A549 (cell line): ENCODE data around the gene GRK4. TPM values are rescaled to one million over a fixed set of nuclear protein-coding genes. Genes with fewer than 3 reads are reported as not detected.

ENCODE experiments used
- ATAC-seq, 2 experiments: fragments of 200-7000 bp in 1 of 2; fragments of >200 bp in 1 of 2; cut with Nextera tagmentation in 1 of 2; cut with Tn5 transposase in 1 of 2; 3 replicates each; pipeline versions ENCODE4 v1.8.0 to v1.9.1; 2018 to 2020; ENCODE audit warnings: mild to moderate bottlenecking in 1 of 2, moderate library complexity in 1 of 2
- CTCF ChIA-PET: fragments of 300-600 bp; sonication (Branson Sonifier 250); formaldehyde crosslinking; extraction: SDS; loops from one replicate; lab custom pipeline; 2021; ENCODE audit warnings: antibody characterized with exemption, inconsistent platforms; lab: Yijun Ruan, JAX
- POLR2A ChIA-PET: fragments of 350-600 bp; formaldehyde crosslinking; extraction: SDS; loops from one replicate; lab custom pipeline; 2021; ENCODE audit warnings: antibody characterized with exemption, inconsistent platforms; lab: Yijun Ruan, JAX
- DNase-seq, 2 experiments: peaks; one replicate each; pipeline versions ENCODE4 v3.0.0 to v3.0.0-alpha.2; 2011 to 2016; ENCODE audit warnings: low read depth in 1 of 2, low spot score in 1 of 2
- FAIRE-seq: peaks from 2 replicates; lab custom pipeline; 2011; peaks lifted over from hg19 to GRCh38; lab: Jason Lieb, UNC
- H3K27ac ChIP-seq, 2 experiments: fragments of >200 bp; sonication (Bioruptor Twin); formaldehyde crosslinking; 3 replicates each; pipeline ENCODE4 v1.5.1; 2016 to 2017
- H3K4me1 ChIP-seq: fragments of >200 bp; sonication (Bioruptor Twin); formaldehyde crosslinking; 3 replicates; pipeline ENCODE4 v1.6.1; 2016
- H3K4me2 ChIP-seq: fragments of >200 bp; sonication (Bioruptor Twin); formaldehyde crosslinking; 3 replicates; pipeline ENCODE4 v1.6.1; 2016
- H3K4me3 ChIP-seq: fragments of >200 bp; sonication (Bioruptor Twin); formaldehyde crosslinking; 3 replicates; pipeline ENCODE4 v1.5.1; 2016
- H3K9me3 ChIP-seq: fragments of >200 bp; sonication (Bioruptor Twin); formaldehyde crosslinking; 3 replicates; pipeline ENCODE4 v1.6.1; 2016
- CHD2 ChIP-seq: fragments of 150-350 bp; IDR thresholded peaks from 2 replicates; pipeline ENCODE4 v1.6.1; 2014; ENCODE audit warnings: low read length; ENCODE audit not compliant: partially characterized antibody
- EHF ChIP-seq: fragments of 250-450 bp; sonication (Bioruptor Pico); IDR thresholded peaks from 2 replicates; pipeline ENCODE4 v1.5.0; 2020; ENCODE audit warnings: mild to moderate bottlenecking
- EP300 ChIP-seq, 2 experiments: fragments of >200 bp; sonication (Bioruptor Twin); formaldehyde crosslinking; IDR thresholded peaks; 2 replicates in 1 of 2; 3 replicates in 1 of 2; pipeline ENCODE4 v1.6.1; 2016 to 2017
- ESRRA ChIP-seq: fragments of 150-350 bp; IDR thresholded peaks from 2 replicates; pipeline ENCODE4 v1.6.1; 2014; ENCODE audit warnings: mild to moderate bottlenecking, low read length, borderline replicate concordance
- FOSL2 ChIP-seq, 2 experiments: fragments of 450-650 bp in 1 of 2; fragments of >200 bp in 1 of 2; sonication (Bioruptor Twin) in 1 of 2; formaldehyde crosslinking; IDR thresholded peaks; 2 replicates each; pipeline versions ENCODE4 v1.5.0 to v1.6.1; 2016 to 2020; ENCODE audit warnings: mild to moderate bottlenecking in 1 of 2, moderate library complexity in 1 of 2
- FOXS1 ChIP-seq: fragments of 250-450 bp; sonication (Bioruptor Pico); IDR thresholded peaks from 2 replicates; pipeline ENCODE4 v1.5.0; 2020; ENCODE audit warnings: mild to moderate bottlenecking, moderate library complexity
- HDAC2 ChIP-seq: fragments of 200-600 bp; sonication (generic); IDR thresholded peaks from 2 replicates; pipeline ENCODE4 v1.6.1; 2016
- JUNB ChIP-seq: fragments of >200 bp; sonication (Bioruptor Twin); formaldehyde crosslinking; IDR thresholded peaks from 2 replicates; pipeline ENCODE4 v1.6.1; 2016
- KDM1A ChIP-seq: fragments of 200-600 bp; sonication (generic); IDR thresholded peaks from 2 replicates; pipeline ENCODE4 v1.6.1; 2016; ENCODE audit warnings: low read depth, mild to moderate bottlenecking
- NPAS2 ChIP-seq: fragments of 250-450 bp; sonication (Bioruptor Pico); IDR thresholded peaks from 2 replicates; pipeline ENCODE4 v1.8.0; 2022; ENCODE audit warnings: mild to moderate bottlenecking, moderate library complexity, borderline replicate concordance
- RFX5 ChIP-seq: fragments of 450-650 bp; IDR thresholded peaks from 2 replicates; pipeline ENCODE4 v1.7.1; 2014; ENCODE audit warnings: antibody characterized with exemption, mild to moderate bottlenecking, moderate library complexity
- RNF2 ChIP-seq: fragments of 200-600 bp; sonication (generic); IDR thresholded peaks from 2 replicates; pipeline ENCODE4 v1.6.1; 2016; ENCODE audit warnings: low read depth, mild to moderate bottlenecking, antibody characterized with exemption, moderate library complexity, borderline replicate concordance
- SREBF2 ChIP-seq: fragments of 450-650 bp; IDR thresholded peaks from 2 replicates; pipeline ENCODE4 v1.6.1; 2014; ENCODE audit warnings: mild to moderate bottlenecking, moderate library complexity
- ZFP36 ChIP-seq: fragments of 450-650 bp; IDR thresholded peaks from 2 replicates; pipeline ENCODE4 v1.6.1; 2014; ENCODE audit warnings: borderline replicate concordance; ENCODE audit not compliant: partially characterized antibody
- ZNF302 ChIP-seq: fragments of 250-450 bp; sonication (Bioruptor Pico); IDR thresholded peaks from 2 replicates; pipeline ENCODE4 v1.9.0; 2021; ENCODE audit warnings: inconsistent platforms, mild to moderate bottlenecking, moderate library complexity
- ZSCAN20 ChIP-seq: fragments of 250-450 bp; sonication (Bioruptor Pico); IDR thresholded peaks from 2 replicates; pipeline ENCODE4 v1.8.0; 2022; ENCODE audit warnings: mild to moderate bottlenecking, moderate library complexity
- WGBS: methylation state at CpG from one replicate; pipeline ENCODE4 v1.1.6; 2017; ENCODE audit errors: missing lambda C conversion rate; 5-methylcytosine and 5-hydroxymethylcytosine counted together
- polyA plus RNA-seq, 4 experiments: library from polyadenylated mRNA; depleted of rRNA in 3 of 4; stranded (reverse); fragments of >200 nt; fragmentation: RNase III in 1 of 4; extraction: RNeasy Plus Mini Kit Qiagen cat#74134 plus additional on column Dnase treatment in 1 of 4; gene quantifications; 2 replicates in 3 of 4; 3 replicates in 1 of 4; pipeline ENCODE4 v1.2.3, GENCODE V29; 2011 to 2017
- TF ChIP-seq, protein P1 (sequence below): fragments of >200 bp; sonication (Bioruptor Twin); formaldehyde crosslinking; IDR thresholded peaks from 3 replicates; pipeline ENCODE4 v1.6.1; 2016
- TF ChIP-seq, protein P2 (sequence below): IDR thresholded peaks from 2 replicates; pipeline ENCODE4 v1.6.1; 2012
- TF ChIP-seq, protein P3 (sequence below): fragments of >200 bp; sonication (Bioruptor Twin); formaldehyde crosslinking; IDR thresholded peaks from 2 replicates; pipeline ENCODE4 v1.6.1; 2016
- TF ChIP-seq, protein P4 (sequence below): IDR thresholded peaks from 2 replicates; pipeline ENCODE4 v1.6.1; 2012; ENCODE audit warnings: low read depth, borderline replicate concordance
- TF ChIP-seq, protein P5 (sequence below): fragments of 250-450 bp; sonication (Bioruptor Pico); IDR thresholded peaks from 2 replicates; pipeline ENCODE4 v1.5.0; 2021; ENCODE audit warnings: mild to moderate bottlenecking, moderate library complexity, borderline replicate concordance

The GRK4 gene
- polyA plus RNA-seq, 2 of the 4 experiments (the other 2 are of a cell fraction): 0.76 to 0.96 TPM

DNA sequence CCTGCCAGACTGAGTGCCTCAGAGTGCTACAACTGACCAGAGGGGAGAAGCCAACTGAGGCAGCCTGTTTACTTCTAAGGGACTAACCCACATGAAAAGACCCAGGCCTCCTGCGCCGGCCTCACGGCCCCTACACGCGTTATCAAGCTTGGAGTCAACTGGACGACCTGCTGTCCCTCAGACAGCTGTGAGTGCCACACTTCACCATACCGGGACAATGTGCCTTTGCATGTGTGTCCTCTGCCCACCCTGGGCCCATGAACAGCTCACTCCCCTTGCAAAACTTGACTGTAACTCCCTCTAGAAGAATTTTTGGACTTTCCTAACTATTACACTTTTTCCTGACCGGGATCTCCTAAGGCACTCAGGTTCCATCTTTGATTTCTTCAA is 2.0 kb upstream of the GRK4 start:
- FAIRE-seq (no peak), ATAC-seq (no peak), DNase-seq (no peak)
- ChIA-PET POLR2A (no interaction called here), CTCF (interaction anchor here (2.1 kb wide), 1 partner anchor 13 kb away, joined by 8 read pairs; no protein-coding TSS in a partner anchor)
- Histone ChIP-seq H3K9me3 (no peaks in the 10 kb centered on the region), H3K4me3 (peak overlapping the region; percentile 98), H3K4me1 (peaks cover 8% of the 10 kb centered on the region; the same call in 1 of the 3 replicates), H3K27ac (0 out of 6 replicates have a peak overlapping the region, but pooled peaks of 1 of the 2 experiments have one; percentile 18), H3K4me2 (peak overlapping the region; percentile 88)
- TF ChIP-seq, protein P1, sequence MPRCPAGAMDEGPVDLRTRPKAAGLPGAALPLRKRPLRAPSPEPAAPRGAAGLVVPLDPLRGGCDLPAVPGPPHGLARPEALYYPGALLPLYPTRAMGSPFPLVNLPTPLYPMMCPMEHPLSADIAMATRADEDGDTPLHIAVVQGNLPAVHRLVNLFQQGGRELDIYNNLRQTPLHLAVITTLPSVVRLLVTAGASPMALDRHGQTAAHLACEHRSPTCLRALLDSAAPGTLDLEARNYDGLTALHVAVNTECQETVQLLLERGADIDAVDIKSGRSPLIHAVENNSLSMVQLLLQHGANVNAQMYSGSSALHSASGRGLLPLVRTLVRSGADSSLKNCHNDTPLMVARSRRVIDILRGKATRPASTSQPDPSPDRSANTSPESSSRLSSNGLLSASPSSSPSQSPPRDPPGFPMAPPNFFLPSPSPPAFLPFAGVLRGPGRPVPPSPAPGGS: no peak
- no peak for TF ChIP-seq EHF (CRISPR knock-in tag)
- TF ChIP-seq CHD2: no peak
- no peak for TF ChIP-seq RNF2
- no peak for TF ChIP-seq SREBF2
- no peak for TF ChIP-seq FOXS1 (CRISPR knock-in tag)
- 68% methylated on average over 8 of the region's 8 CpGs for WGBS

DNA sequence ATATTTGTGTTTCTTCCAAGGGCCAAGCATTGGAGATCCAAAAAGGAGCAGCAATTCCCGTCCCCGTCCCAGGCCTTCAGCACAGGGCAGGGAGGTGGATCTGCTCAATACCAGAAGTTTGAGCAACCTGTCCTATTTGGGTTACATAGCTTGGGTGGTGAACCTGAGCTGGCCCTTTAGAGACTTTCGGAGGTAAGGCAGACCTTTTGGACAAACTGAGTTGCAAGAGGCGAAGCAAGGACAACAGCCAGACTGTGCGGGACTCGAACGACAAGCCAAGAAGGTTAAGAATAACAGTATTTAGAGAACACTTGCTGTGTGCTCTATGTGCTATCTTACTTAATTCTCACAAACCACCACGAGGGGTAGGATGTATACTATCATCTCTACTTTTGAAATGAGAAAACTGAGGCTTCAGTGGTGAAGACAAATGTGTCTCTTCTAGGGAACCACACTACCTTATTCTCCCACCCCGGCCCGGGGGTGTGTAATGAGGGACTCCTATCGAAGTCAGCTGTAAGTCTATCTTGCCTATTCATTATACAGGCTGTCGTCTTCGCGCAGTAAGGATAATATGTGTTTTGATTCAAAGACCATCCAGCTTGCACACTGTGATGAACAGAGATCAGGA is 1.4 kb upstream of the GRK4 start:
- H3K4me1 ChIP-seq: peaks cover 8% of the 10 kb centered on the region; the same call in 1 of the 3 replicates
- no peak for DNase-seq
- 57% methylated on average over 14 of the region's 14 CpGs for WGBS
- ChIA-PET CTCF (interaction anchor here (1.0 to 2.9 kb wide), 3 partner anchors 13 to 23 kb away, joined by 3 to 9 read pairs (median 8); no protein-coding TSS in a partner anchor), POLR2A (no interaction called here)
- peak overlapping the region; percentile 98 for H3K4me3 ChIP-seq
- no peak for FAIRE-seq
- H3K4me2 ChIP-seq: peak overlapping the region; percentile 88
- H3K27ac ChIP-seq: peak overlapping the region; percentile 93 to 99; a peak in 5 of 6 replicates
- TF ChIP-seq NPAS2 (CRISPR knock-in tag) (no peak), JUNB (no peak), RNF2 (no peak), KDM1A (no peak), ZSCAN20 (CRISPR knock-in tag) (no peak), ESRRA (no peak), HDAC2 (no peak), ZNF302 (no peak)
- TF ChIP-seq, protein P1: no peak
- TF ChIP-seq, protein P2, sequence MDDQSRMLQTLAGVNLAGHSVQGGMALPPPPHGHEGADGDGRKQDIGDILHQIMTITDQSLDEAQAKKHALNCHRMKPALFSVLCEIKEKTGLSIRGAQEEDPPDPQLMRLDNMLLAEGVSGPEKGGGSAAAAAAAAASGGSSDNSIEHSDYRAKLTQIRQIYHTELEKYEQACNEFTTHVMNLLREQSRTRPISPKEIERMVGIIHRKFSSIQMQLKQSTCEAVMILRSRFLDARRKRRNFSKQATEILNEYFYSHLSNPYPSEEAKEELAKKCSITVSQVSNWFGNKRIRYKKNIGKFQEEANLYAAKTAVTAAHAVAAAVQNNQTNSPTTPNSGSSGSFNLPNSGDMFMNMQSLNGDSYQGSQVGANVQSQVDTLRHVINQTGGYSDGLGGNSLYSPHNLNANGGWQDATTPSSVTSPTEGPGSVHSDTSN: no peak
- TF ChIP-seq, protein P3, sequence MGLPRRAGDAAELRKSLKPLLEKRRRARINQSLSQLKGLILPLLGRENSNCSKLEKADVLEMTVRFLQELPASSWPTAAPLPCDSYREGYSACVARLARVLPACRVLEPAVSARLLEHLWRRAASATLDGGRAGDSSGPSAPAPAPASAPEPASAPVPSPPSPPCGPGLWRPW: no peak
- TF ChIP-seq, protein P4, sequence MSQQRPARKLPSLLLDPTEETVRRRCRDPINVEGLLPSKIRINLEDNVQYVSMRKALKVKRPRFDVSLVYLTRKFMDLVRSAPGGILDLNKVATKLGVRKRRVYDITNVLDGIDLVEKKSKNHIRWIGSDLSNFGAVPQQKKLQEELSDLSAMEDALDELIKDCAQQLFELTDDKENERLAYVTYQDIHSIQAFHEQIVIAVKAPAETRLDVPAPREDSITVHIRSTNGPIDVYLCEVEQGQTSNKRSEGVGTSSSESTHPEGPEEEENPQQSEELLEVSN: no peak
- H3K9me3 ChIP-seq: no peaks in the 10 kb centered on the region
- ATAC-seq: peak; percentile 16 to 25; a peak in 3 of 6 replicates

DNA sequence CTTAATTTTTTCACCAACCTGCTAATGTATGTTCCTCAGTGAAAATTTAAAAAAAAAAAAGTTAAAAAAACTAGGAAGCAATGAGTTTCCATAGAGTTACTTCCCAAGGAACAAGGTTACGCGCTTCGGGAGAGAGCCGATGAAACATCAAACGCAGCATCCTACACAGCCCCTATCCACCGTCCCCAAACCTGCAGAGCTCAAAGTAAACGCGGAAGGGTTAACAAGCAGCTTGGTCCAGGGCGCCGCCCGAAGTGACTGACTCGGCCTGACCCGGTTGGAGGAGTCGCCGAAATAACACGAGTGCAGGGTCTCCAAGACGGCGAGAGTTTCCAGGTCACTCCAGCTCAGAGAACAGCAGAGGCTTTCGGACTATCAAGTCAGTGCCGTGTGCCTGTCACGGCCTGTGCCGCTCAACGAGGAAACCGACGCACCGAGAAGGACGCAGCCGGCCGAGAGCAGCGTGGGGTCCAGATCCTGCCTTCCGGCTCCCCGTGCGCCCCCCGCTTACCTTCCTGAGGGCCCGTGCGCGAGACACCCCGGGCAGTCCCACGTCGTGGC is 677 bp upstream of the GRK4 start:
- no peak for FAIRE-seq
- Histone ChIP-seq H3K4me1 (peaks cover 8% of the 10 kb centered on the region; the same call in 1 of the 3 replicates), H3K4me3 (peak overlapping the region; percentile 98), H3K27ac (peak overlapping the region; percentile 93 to 99), H3K9me3 (no peaks in the 10 kb centered on the region), H3K4me2 (peak overlapping the region; percentile 88)
- POLR2A ChIA-PET: interaction anchor here (1.3 kb wide), 1 partner anchor 14 kb away, joined by 7 read pairs; no protein-coding TSS in a partner anchor
- ATAC-seq: peak; percentile 62 to 65
- DNase-seq: peak in 1 of 2 experiments; percentile 52
- CTCF ChIA-PET: interaction anchor here (0.6 to 2.9 kb wide), 4 partner anchors 14 to 86 kb away, joined by 3 to 9 read pairs (median 6); no protein-coding TSS in a partner anchor
- under 1% methylated on average over 38 of the region's 40 CpGs for WGBS
- TF ChIP-seq EP300 (IDR thresholded peaks at IDR 0.05): no peak
- TF ChIP-seq SREBF2: no peak
- TF ChIP-seq ZFP36: no peak
- TF ChIP-seq, protein P5, sequence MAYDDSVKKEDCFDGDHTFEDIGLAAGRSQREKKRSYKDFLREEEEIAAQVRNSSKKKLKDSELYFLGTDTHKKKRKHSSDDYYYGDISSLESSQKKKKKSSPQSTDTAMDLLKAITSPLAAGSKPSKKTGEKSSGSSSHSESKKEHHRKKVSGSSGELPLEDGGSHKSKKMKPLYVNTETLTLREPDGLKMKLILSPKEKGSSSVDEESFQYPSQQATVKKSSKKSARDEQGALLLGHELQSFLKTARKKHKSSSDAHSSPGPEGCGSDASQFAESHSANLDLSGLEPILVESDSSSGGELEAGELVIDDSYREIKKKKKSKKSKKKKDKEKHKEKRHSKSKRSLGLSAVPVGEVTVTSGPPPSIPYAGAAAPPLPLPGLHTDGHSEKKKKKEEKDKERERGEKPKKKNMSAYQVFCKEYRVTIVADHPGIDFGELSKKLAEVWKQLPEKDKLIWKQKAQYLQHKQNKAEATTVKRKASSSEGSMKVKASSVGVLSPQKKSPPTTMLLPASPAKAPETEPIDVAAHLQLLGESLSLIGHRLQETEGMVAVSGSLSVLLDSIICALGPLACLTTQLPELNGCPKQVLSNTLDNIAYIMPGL: no peak
- no peak for TF ChIP-seq RFX5
- TF ChIP-seq FOSL2 (IDR thresholded peaks at IDR 0.05): no peak
- no peak for TF ChIP-seq FOSL2 (CRISPR knock-in tag; IDR thresholded peaks at IDR 0.05)
- no peak for TF ChIP-seq EHF (CRISPR knock-in tag)
